Activated CD8-positive, alpha-beta memory T cell treated with anti-CD3 and anti-CD28 coated beads, Interleukin-2, amount 50 U/mL, for 48 hours (primary cell): ENCODE data around the gene RGSL1.
"Not testable (repeated sequence)": the region's sequence is repeated elsewhere in the genome, so short reads cannot be mapped to it uniquely, and the experiment has no call there.

Source experiments
- DNase-seq: peaks from one replicate; pipeline ENCODE4 v3.0.0-alpha.2; 2020

RGSL1 gene

GRCh38 chr1:182447124-182447523 is 2.8 kb upstream of the RGSL1 start:
- not testable (repeated sequence) for DNase-seq

GRCh38 chr1:182447660-182448059 is 2.3 kb upstream of the RGSL1 start:
- DNase-seq: no peak

- DNase-seq: no peak
These were observed 3.7 kb downstream of the RGSL1 start for GRCh38 chr1:182453631-182454030.

GRCh38 chr1:182457844-182458243 is 7.9 kb downstream of the RGSL1 start:
- DNase-seq: no peak

GRCh38 chr1:182459949-182460348 is 10.0 kb downstream of the RGSL1 start:
- DNase-seq: no peak

GRCh38 chr1:182460550-182460951 is 10.6 kb downstream of the RGSL1 start:
- no peak for DNase-seq

- no peak for DNase-seq
These were observed 23.6 kb downstream of the RGSL1 start for GRCh38 chr1:182473556-182473955.

- no peak for DNase-seq
These were observed 26.7 kb downstream of the RGSL1 start for GRCh38 chr1:182476625-182477024.

- no peak for DNase-seq
These were observed 28.3 kb downstream of the RGSL1 start for GRCh38 chr1:182478238-182478637.

GRCh38 chr1:182484067-182484466 is 34.1 kb downstream of the RGSL1 start:
- no peak for DNase-seq

- DNase-seq: no peak
These were observed 34.7 kb downstream of the RGSL1 start for GRCh38 chr1:182484531-182485257.

- no peak for DNase-seq
These were observed 35.9 kb downstream of the RGSL1 start for GRCh38 chr1:182485861-182486260.

- no peak for DNase-seq
These were observed 38.9 kb downstream of the RGSL1 start for GRCh38 chr1:182488803-182489202.

GRCh38 chr1:182493063-182493462 is 43.1 kb downstream of the RGSL1 start:
- DNase-seq: no peak

GRCh38 chr1:182495002-182495401 is 45.1 kb downstream of the RGSL1 start:
- DNase-seq: no peak

- DNase-seq: no peak
These were observed 45.7 kb downstream of the RGSL1 start for GRCh38 chr1:182495693-182496092.

GRCh38 chr1:182507685-182508084 is 57.7 kb downstream of the RGSL1 start:
- DNase-seq: no peak

- DNase-seq: no peak
These were observed 65.6 kb downstream of the RGSL1 start for GRCh38 chr1:182515556-182515955.

- DNase-seq: no peak
These were observed 70.8 kb downstream of the RGSL1 start for GRCh38 chr1:182520736-182521135.

GRCh38 chr1:182525342-182525741 is 75.4 kb downstream of the RGSL1 start:
- no peak for DNase-seq

- no peak for DNase-seq
These were observed 77.7 kb downstream of the RGSL1 start for GRCh38 chr1:182527680-182528079.

- not testable (repeated sequence) for DNase-seq
These were observed 78.3 kb downstream of the RGSL1 start for GRCh38 chr1:182528206-182528605.

- no peak for DNase-seq
These were observed 84.0 kb downstream of the RGSL1 start for GRCh38 chr1:182533896-182534295.

- DNase-seq: no peak
These were observed 99.4 kb downstream of the RGSL1 start for GRCh38 chr1:182549346-182549745.

- DNase-seq: no peak
These were observed 99.9 kb downstream of the RGSL1 start for GRCh38 chr1:182549811-182550210.
